Measurements from ENCODE around the gene USP31. TPM values are rescaled to one million over a fixed set of nuclear protein-coding genes. Genes with fewer than 3 reads are reported as not detected.

Gene USP31
- total RNA-seq, 6 experiments from 2014 or later = 5.0 to 6.2 (median 5.8) TPM

- H3K4me1 Mint-ChIP-seq (ENCODE audit: low read depth) = peaks cover 35% of the 10 kb centered on the region
- H3K27ac Mint-ChIP-seq = no peak overlapping the region
- peaks cover 25% of the 10 kb centered on the region for H3K9me3 Mint-ChIP-seq
- H3K27me3 Mint-ChIP-seq (ENCODE audit: insufficient read depth) = no peaks in the 10 kb centered on the region
- H3K4me3 Mint-ChIP-seq = peak overlapping the region; percentile 0; the same call in 1 of the 2 replicates
- no peak for TF ChIP-seq CTCF (IDR thresholded peaks at IDR 0.05)
- no peak for DNase-seq
- peaks cover 28% of the 10 kb centered on the region for H3K36me3 Mint-ChIP-seq (ENCODE audit: low read depth)
These were observed 16.3 kb downstream of the USP31 start for GRCh38 chr16:23132775-23133463.

- Mint-ChIP-seq H3K9me3 (peaks cover 16% of the 10 kb centered on the region), H3K36me3 (ENCODE audit: low read depth) (peaks cover 19% of the 10 kb centered on the region), H3K27me3 (ENCODE audit: insufficient read depth) (no peaks in the 10 kb centered on the region), H3K27ac (no peak overlapping the region), H3K4me3 (no peak overlapping the region), H3K4me1 (ENCODE audit: low read depth) (peaks cover 35% of the 10 kb centered on the region)
- DNase-seq = no peak
- no peak for TF ChIP-seq CTCF (IDR thresholded peaks at IDR 0.05)
These were observed 17.2 kb downstream of the USP31 start for GRCh38 chr16:23131931-23132621.

- no peak for TF ChIP-seq CTCF (IDR thresholded peaks at IDR 0.05)
- no peak overlapping the region for H3K4me3 Mint-ChIP-seq
- H3K36me3 Mint-ChIP-seq (ENCODE audit: low read depth) = peaks cover 17% of the 10 kb centered on the region
- H3K27ac Mint-ChIP-seq = no peak overlapping the region
- no peak for DNase-seq
- H3K4me1 Mint-ChIP-seq (ENCODE audit: low read depth) = peaks cover 35% of the 10 kb centered on the region
- H3K27me3 Mint-ChIP-seq (ENCODE audit: insufficient read depth) = no peaks in the 10 kb centered on the region
- H3K9me3 Mint-ChIP-seq = peaks cover 10% of the 10 kb centered on the region
These were observed 17.8 kb downstream of the USP31 start for GRCh38 chr16:23131436-23131835.

GRCh38 chr16:23131036-23131435 is 18.2 kb downstream of the USP31 start:
- Mint-ChIP-seq H3K27me3 (ENCODE audit: insufficient read depth) (no peaks in the 10 kb centered on the region), H3K4me1 (ENCODE audit: low read depth) (peaks cover 35% of the 10 kb centered on the region), H3K4me3 (no peak overlapping the region), H3K36me3 (ENCODE audit: low read depth) (peaks cover 13% of the 10 kb centered on the region), H3K9me3 (peaks cover 7% of the 10 kb centered on the region), H3K27ac (no peak overlapping the region)
- TF ChIP-seq CTCF (IDR thresholded peaks at IDR 0.05) = no peak
- no peak for DNase-seq

- H3K4me1 Mint-ChIP-seq (ENCODE audit: low read depth) = peaks cover 42% of the 10 kb centered on the region
- TF ChIP-seq CTCF (IDR thresholded peaks at IDR 0.05) = no peak
- no peak for DNase-seq
- H3K4me3 Mint-ChIP-seq = no peak overlapping the region
- no peaks in the 10 kb centered on the region; the same call in 1 of the 2 replicates for H3K36me3 Mint-ChIP-seq (ENCODE audit: low read depth)
- H3K9me3 Mint-ChIP-seq = no peaks in the 10 kb centered on the region
- H3K27ac Mint-ChIP-seq = no peak overlapping the region
- H3K27me3 Mint-ChIP-seq (ENCODE audit: insufficient read depth) = no peaks in the 10 kb centered on the region
These were observed 19.6 kb downstream of the USP31 start for GRCh38 chr16:23129686-23130085.

Measured in HFFc6 (cell line).